H1 (cell line): ENCODE measurements around the gene EXT2. TPM values are rescaled to one million over a fixed set of nuclear protein-coding genes. Genes with fewer than 3 reads are reported as not detected.
A peak's percentile ranks its signal among the peaks of the same experiment; 100 is the strongest.

ENCODE experiments used
- CTCF ChIA-PET: fragments of 300-600 bp; sonication (Branson Sonifier 250); formaldehyde crosslinking; loops from one replicate; lab custom pipeline; 2021; ENCODE audit not compliant: partially characterized antibody; lab: Charles Lee
- POLR2A ChIA-PET: fragments of 300-600 bp; sonication (Branson Sonifier 250); formaldehyde crosslinking; loops from one replicate; lab custom pipeline; 2021; ENCODE audit warnings: inconsistent platforms; ENCODE audit not compliant: partially characterized antibody; lab: Charles Lee
- DNase-seq, 2 experiments: peaks; one replicate each; pipeline versions ENCODE4 v3.0.0 to v3.0.0-alpha.2; 2010 to 2022; ENCODE audit warnings: low spot score in 2 of 2, low read depth in 1 of 2, mixed read lengths in 1 of 2
- FAIRE-seq: peaks from 2 replicates; lab custom pipeline; 2011; peaks lifted over from hg19 to GRCh38; lab: Jason Lieb, UNC
- H2AFZ ChIP-seq: 2 replicates; pipeline ENCODE4 v1.8.1; 2012; ENCODE audit warnings: low read length, inconsistent platforms
- H2AK5ac ChIP-seq: 2 replicates; pipeline ENCODE4 v1.6.1; 2013; ENCODE audit warnings: low read depth, low read length
- H2BK120ac ChIP-seq: replicated peaks from 2 replicates; pipeline ENCODE3; 2013; ENCODE audit warnings: low read depth, low read length, inconsistent platforms
- H2BK12ac ChIP-seq: 2 replicates; pipeline ENCODE4 v1.6.1; 2013; ENCODE audit warnings: low read depth, low read length
- H2BK15ac ChIP-seq: 2 replicates; pipeline ENCODE4 v1.6.1; 2013; ENCODE audit warnings: low read length
- H2BK20ac ChIP-seq: 2 replicates; pipeline ENCODE4 v1.6.1; 2013; ENCODE audit warnings: low read length
- H2BK5ac ChIP-seq: 2 replicates; pipeline ENCODE4 v1.6.1; 2013; ENCODE audit warnings: low read depth, low read length
- H3K14ac ChIP-seq: 2 replicates; pipeline ENCODE4 v1.6.1; 2013; ENCODE audit warnings: inconsistent platforms; ENCODE audit not compliant: insufficient read length
- H3K18ac ChIP-seq: 2 replicates; pipeline ENCODE4 v1.6.1; 2013; ENCODE audit warnings: low read length; ENCODE audit errors: extremely low read depth
- H3K23ac ChIP-seq: 2 replicates; pipeline ENCODE4 v1.6.1; 2013; ENCODE audit warnings: inconsistent platforms; ENCODE audit not compliant: insufficient read length
- H3K23me2 ChIP-seq: 2 replicates; pipeline ENCODE4 v1.6.1; 2013; ENCODE audit warnings: low read depth, low read length
- H3K27ac ChIP-seq: 2 replicates; pipeline ENCODE4 v1.6.1; 2011; ENCODE audit warnings: low read depth, low read length, inconsistent platforms
- H3K27me3 ChIP-seq, 4 experiments: replicated peaks in 1 of 4; 1 replicate in 1 of 4; 2 replicates in 3 of 4; pipeline versions ENCODE4 v1.6.1 to v1.8.1; 2011 to 2013; ENCODE audit warnings: low read length in 3 of 4, mild to moderate bottlenecking in 3 of 4, inconsistent platforms in 2 of 4, mixed read lengths in 2 of 4, moderate library complexity in 1 of 4; ENCODE audit not compliant: control insufficient read depth in 3 of 4, insufficient read depth in 3 of 4; ENCODE audit errors: extremely low read depth in 1 of 4
- H3K36me3 ChIP-seq, 4 experiments: 2 replicates each; pipeline versions ENCODE4 v1.6.1 to v1.8.1; 2011 to 2013; ENCODE audit warnings: mild to moderate bottlenecking in 4 of 4, low read length in 3 of 4, moderate library complexity in 2 of 4, control low read depth in 1 of 4, inconsistent platforms in 1 of 4; ENCODE audit not compliant: insufficient read depth in 4 of 4, control insufficient read depth in 2 of 4
- H3K4ac ChIP-seq: replicated peaks from 2 replicates; pipeline ENCODE3; 2013; ENCODE audit warnings: low read length, low read depth, mixed read lengths, inconsistent platforms; ENCODE audit not compliant: insufficient read length
- H3K4me1 ChIP-seq, 4 experiments: replicated peaks in 1 of 4; 1 replicate in 1 of 4; 2 replicates in 3 of 4; pipeline versions ENCODE4 v1.6.1 to v1.8.1; 2011 to 2013; ENCODE audit warnings: low read length in 3 of 4, inconsistent platforms in 2 of 4, mixed read lengths in 1 of 4; ENCODE audit not compliant: insufficient read depth in 4 of 4, control insufficient read depth in 3 of 4
- H3K4me2 ChIP-seq, 2 experiments: 2 replicates each; pipeline versions ENCODE4 v1.6.1 to v1.8.1; 2011 to 2013; ENCODE audit warnings: low read depth in 2 of 2, low read length in 2 of 2, control low read depth in 1 of 2, inconsistent platforms in 1 of 2, mild to moderate bottlenecking in 1 of 2; ENCODE audit not compliant: insufficient read depth in 1 of 2
- H3K4me3 ChIP-seq, 4 experiments: fragments of 200-600, 300-600 bp in 1 of 4; sonication (generic), shearing (Covaris generic), sonication (Bioruptor Twin) in 1 of 4; 2 replicates each; pipeline versions ENCODE4 v1.5.1 to v1.8.1; 2011 to 2016; ENCODE audit warnings: low read length in 4 of 4, low read depth in 3 of 4, control low read depth in 2 of 4, inconsistent platforms in 2 of 4, mild to moderate bottlenecking in 2 of 4, mixed read lengths in 1 of 4, moderate library complexity in 1 of 4; ENCODE audit not compliant: insufficient read depth in 2 of 4; ENCODE audit errors: extremely low read depth in 1 of 4
- H3K56ac ChIP-seq: replicated peaks from 2 replicates; pipeline ENCODE3; 2013; ENCODE audit warnings: low read depth, mild to moderate bottlenecking, mixed read lengths, low read length, inconsistent platforms; ENCODE audit not compliant: insufficient read length
- H3K79me1 ChIP-seq: 2 replicates; pipeline ENCODE4 v1.6.1; 2013; ENCODE audit warnings: low read depth, low read length, control low read depth
- H3K79me2 ChIP-seq, 2 experiments: 2 replicates each; pipeline versions ENCODE4 v1.6.1 to v1.8.1; 2012 to 2013; ENCODE audit warnings: low read length in 2 of 2, mild to moderate bottlenecking in 2 of 2, inconsistent platforms in 1 of 2; ENCODE audit not compliant: insufficient read depth in 2 of 2, control insufficient read depth in 1 of 2
- H3K9ac ChIP-seq, 4 experiments: replicated peaks in 1 of 4; 1 replicate in 1 of 4; 2 replicates in 3 of 4; pipeline versions ENCODE4 v1.6.1 to v1.8.1; 2011 to 2013; ENCODE audit warnings: low read depth in 3 of 4, low read length in 3 of 4, control low read depth in 2 of 4, mild to moderate bottlenecking in 2 of 4, moderate library complexity in 2 of 4, inconsistent platforms in 1 of 4; ENCODE audit errors: extremely low read depth in 1 of 4
- H3K9me3 ChIP-seq, 2 experiments: 2 replicates each; pipeline versions ENCODE4 v1.6.1 to v1.8.1; 2012 to 2013; ENCODE audit warnings: mild to moderate bottlenecking in 2 of 2, moderate library complexity in 2 of 2, control low read depth in 1 of 2, inconsistent platforms in 1 of 2, low read depth in 1 of 2, low read length in 1 of 2, mixed read lengths in 1 of 2; ENCODE audit not compliant: insufficient read depth in 2 of 2
- H4K20me1 ChIP-seq, 2 experiments: replicated peaks in 1 of 2; 2 replicates each; pipeline versions ENCODE3 to v1.8.1; 2011 to 2013; ENCODE audit warnings: inconsistent platforms in 2 of 2, low read length in 2 of 2, mild to moderate bottlenecking in 1 of 2; ENCODE audit not compliant: insufficient read depth in 2 of 2, control insufficient read depth in 1 of 2
- H4K5ac ChIP-seq: 2 replicates; pipeline ENCODE4 v1.6.1; 2013; ENCODE audit warnings: low read length, low read depth, mixed read lengths, inconsistent platforms; ENCODE audit not compliant: insufficient read length
- H4K8ac ChIP-seq: 2 replicates; pipeline ENCODE4 v1.8.0; 2013; ENCODE audit warnings: mild to moderate bottlenecking, moderate library complexity, low read length, inconsistent platforms; ENCODE audit not compliant: insufficient read depth; ENCODE audit errors: extremely low read depth
- H4K91ac ChIP-seq: replicated peaks from 2 replicates; pipeline ENCODE3; 2013; ENCODE audit warnings: low read length, mixed read lengths, inconsistent platforms; ENCODE audit not compliant: insufficient read length
- CTCF ChIP-seq, 3 experiments: IDR thresholded peaks; 1 replicate in 2 of 3; 2 replicates in 1 of 3; pipeline versions ENCODE4 v1.5.1 to v1.6.1; 2011; ENCODE audit warnings: low read length in 3 of 3, mild to moderate bottlenecking in 3 of 3, inconsistent platforms in 2 of 3, low read depth in 1 of 3, moderate library complexity in 1 of 3; ENCODE audit not compliant: insufficient read depth in 1 of 3; ENCODE audit errors: control extremely low read depth in 1 of 3
- HDAC6 ChIP-seq: IDR thresholded peaks from one replicate; pipeline ENCODE4 v1.7.1; 2012; ENCODE audit warnings: low read depth, mild to moderate bottlenecking, inconsistent platforms, low read length, moderate library complexity
- JUND ChIP-seq: IDR thresholded peaks from 2 replicates; pipeline ENCODE4 v1.6.1; 2011; ENCODE audit warnings: mild to moderate bottlenecking, improper control_type of control experiment, low read length
- NRF1 ChIP-seq: IDR thresholded peaks from 2 replicates; pipeline ENCODE4 v1.6.1; 2011; ENCODE audit warnings: mild to moderate bottlenecking, low read depth, low read length, improper control_type of control experiment
- POLR2A ChIP-seq, 2 experiments: IDR thresholded peaks; 1 replicate in 1 of 2; 2 replicates in 1 of 2; pipeline ENCODE4 v1.6.1; 2011; ENCODE audit warnings: low read depth in 2 of 2, low read length in 2 of 2, mild to moderate bottlenecking in 2 of 2; ENCODE audit errors: control extremely low read depth in 1 of 2
- RBBP5 ChIP-seq: IDR thresholded peaks from 2 replicates; pipeline ENCODE4 v1.7.1; 2012; ENCODE audit warnings: low read depth, mild to moderate bottlenecking, inconsistent platforms, low read length, moderate library complexity, borderline replicate concordance
- RXRA ChIP-seq: IDR thresholded peaks from 2 replicates; pipeline ENCODE4 v1.6.1; 2011; ENCODE audit warnings: low read depth, mild to moderate bottlenecking, low read length, moderate library complexity; ENCODE audit not compliant: insufficient read depth
- USF2 ChIP-seq: IDR thresholded peaks from 2 replicates; pipeline ENCODE4 v1.6.1; 2011; ENCODE audit warnings: low read length, improper control_type of control experiment
- WGBS, 2 experiments: shearing (Covaris generic) in 1 of 2; methylation state at CpG; one replicate each; pipeline versions ENCODE4 v1.1.6 to v1.1.7; 2013 to 2015; ENCODE audit warnings: low lambda C conversion rate in 2 of 2, mixed read lengths in 2 of 2, inconsistent platforms in 1 of 2, low coverage in 1 of 2, missing lambda C conversion rate in 1 of 2; ENCODE audit not compliant: insufficient replicate concordance in 2 of 2, insufficient coverage in 1 of 2, insufficient read length in 1 of 2; ENCODE audit errors: extremely low coverage in 1 of 2, missing lambda C conversion rate in 1 of 2; 5-methylcytosine and 5-hydroxymethylcytosine counted together
- polyA plus RNA-seq, 7 experiments: library from polyadenylated mRNA; depleted of rRNA in 3 of 7; stranded (reverse) in 5 of 7; unstranded in 2 of 7; fragments of >200 nt in 5 of 7; fragments of 200-250 nt in 2 of 7; gene quantifications; 1 replicate in 5 of 7; 2 replicates in 1 of 7; 4 replicates in 1 of 7; pipeline versions ENCODE4 v1.2.1 to v1.2.3, GENCODE V29; 2011 to 2013; ENCODE audit warnings: missing spikeins in 2 of 7, mixed read lengths in 2 of 7
- total RNA-seq: library from RNA; stranded (reverse); fragmentation: NEBNext Ultra II Directional; extraction: Animal tissue kit (Norgen Biotek cat#: 25700); gene quantifications from 2 replicates; pipeline ENCODE4 v1.2.1, GENCODE V29; 2021

EXT2 gene
- total and polyA plus RNA-seq, 2 of the 8 experiments (the other 6 are each of a cell fraction or from before 2014, with no cell fraction given): 29.8 to 42.8 TPM

GRCh38 chr11:44257338-44258189, 162.1 kb downstream of the EXT2 start:
- Histone ChIP-seq H3K23me2 (no peaks in the 10 kb centered on the region; the same call in 1 of the 2 replicates), H4K20me1 (no peaks in the 10 kb centered on the region), H3K9ac (no peak overlapping the region), H3K4me1 (no peaks in the 10 kb centered on the region; a peak in 1 of 7 replicates), H3K4me2 (no peak overlapping the region), H3K56ac (no peak overlapping the region), H2BK20ac (no peak overlapping the region), H2BK15ac (no peak overlapping the region; the same call in 1 of the 2 replicates), H3K9me3 (peaks cover 0 to 6% of the 10 kb centered on the region in 2 experiments; a peak in 2 of 4 replicates), H3K79me1 (no peaks in the 10 kb centered on the region), H3K4ac (no peak overlapping the region), H4K91ac (no peak overlapping the region), H2BK12ac (no peak overlapping the region), H3K14ac (no peak overlapping the region), H4K5ac (no peak overlapping the region), H2AFZ (no peak overlapping the region), H3K27ac (no peak overlapping the region), H3K27me3 (no peaks in the 10 kb centered on the region), H3K36me3 (no peaks in the 10 kb centered on the region), H4K8ac (no peak overlapping the region), H3K18ac (no peak overlapping the region), H2AK5ac (no peak overlapping the region), H2BK120ac (no peak overlapping the region), H3K4me3 (no peak overlapping the region), H2BK5ac (no peak overlapping the region), H3K23ac (no peak overlapping the region), H3K79me2 (no peaks in the 10 kb centered on the region)
- 88% methylated on average over 8 of the region's 8 CpGs; no CpG with 5 or more reads in 1 of the 2 experiments for WGBS, 2 experiments
- ChIA-PET CTCF (interaction anchor here (0.6 to 3.2 kb wide), 20 partner anchors 9 to 702 kb away, joined by 3 to 25 read pairs (median 4); no protein-coding TSS in a partner anchor), POLR2A (interaction anchor here (0.9 to 1.6 kb wide), 2 partner anchors 8 to 9 kb away, joined by 3 to 4 read pairs; no protein-coding TSS in a partner anchor)
- FAIRE-seq: no peak
- peak in 1 of 2 experiments; percentile 10 for DNase-seq
- TF ChIP-seq POLR2A (IDR thresholded peaks at IDR 0.05; ENCODE audit: control extremely low read depth in 1 of 2, low read depth in 2 of 2, low read length in 2 of 2): no peak
- TF ChIP-seq RXRA: no peak
- TF ChIP-seq CTCF (IDR thresholded peaks at IDR 0.05; ENCODE audit: control extremely low read depth in 1 of 3, insufficient read depth in 1 of 3, low read depth in 1 of 3, low read length in 3 of 3): no peak
- no peak for TF ChIP-seq JUND
- TF ChIP-seq HDAC6: no peak
- TF ChIP-seq NRF1: no peak
- no peak for TF ChIP-seq RBBP5
- TF ChIP-seq USF2: no peak
